ENCODE results near the gene FAM168B. TPM values are rescaled to one million over a fixed set of nuclear protein-coding genes. Genes with fewer than 3 reads are reported as not detected.

Gene FAM168B
- total and polyA plus RNA-seq, 10 of the 15 experiments (the other 5 are each of a cell fraction or from before 2014, with no cell fraction given) = 3.5 to 77.3 (median 45.9) TPM

DNA sequence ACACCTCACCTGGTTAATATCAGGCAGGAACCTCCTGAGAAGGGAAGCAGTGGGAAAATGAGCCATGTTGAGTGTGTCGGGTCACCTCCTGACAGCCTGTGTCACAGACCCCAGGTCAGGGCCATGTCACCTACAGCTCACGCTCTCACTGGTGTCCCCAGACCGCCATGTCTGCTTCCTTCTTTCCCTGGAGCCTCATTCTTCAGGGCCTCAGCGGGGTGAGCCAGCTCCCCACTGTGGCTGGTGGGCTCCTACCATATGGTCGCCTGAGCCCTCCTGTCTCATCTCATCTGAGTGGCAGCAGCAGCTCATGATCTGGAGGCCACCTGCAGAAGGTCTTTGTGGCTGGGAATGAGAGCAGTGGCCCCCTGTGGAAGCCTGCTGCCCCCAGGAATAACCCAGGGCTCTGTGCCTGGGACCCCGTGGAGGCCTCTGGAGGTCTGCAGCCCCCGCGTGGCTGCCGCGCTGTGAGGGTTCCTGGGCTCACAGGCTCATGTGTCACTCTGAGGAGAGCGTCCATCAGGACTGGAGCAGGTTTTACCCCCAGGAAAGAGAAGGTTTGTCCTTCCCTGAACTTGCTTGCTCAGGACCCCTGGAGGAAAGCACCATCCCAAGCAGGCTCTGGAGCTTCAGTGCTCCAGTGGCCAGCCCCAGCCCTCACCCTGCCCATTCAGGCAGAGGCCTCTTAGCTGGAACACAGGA lies 56.4 kb downstream of the FAM168B start:
- ATAC-seq (no peak), FAIRE-seq (no peak), DNase-seq (ENCODE audit: low read depth, low spot score) (no peak)
- intact Hi-C loops (cut with micrococcal nuclease; ENCODE audit: unreplicated experiment) = no loop called here
- ChIA-PET CTCF (no interaction called here), RAD21 (ENCODE audit: unreplicated experiment) (no interaction called here), POLR2A (no interaction called here), SMC1A (ENCODE audit: uncharacterized antibody, unreplicated experiment) (no interaction called here)
- H3K4me2 ChIP-seq (ENCODE audit: control insufficient read depth, insufficient read depth) = no peak overlapping the region
- 23% methylated on average over 11 of the region's 11 CpGs for WGBS (ENCODE audit: insufficient coverage, insufficient replicate concordance, low lambda C conversion rate, missing lambda C conversion rate)
- in situ Hi-C loops (cut with MboI) = no loop called here
- H3K27ac ChIP-seq (ENCODE audit: control insufficient read depth, insufficient read depth) = no peak overlapping the region
- BruUV-seq (replicated peaks) = no TSS peak
- H4K20me1 ChIP-seq (ENCODE audit: control insufficient read depth, insufficient read depth) = peaks cover 3% of the 10 kb centered on the region; the same call in 1 of the 2 replicates
- H3K9me3 ChIP-seq (replicated peaks; ENCODE audit: control insufficient read depth, insufficient read depth, low read length) = no peaks in the 10 kb centered on the region
- no peak overlapping the region for H3K9ac ChIP-seq (ENCODE audit: control insufficient read depth, insufficient read depth, low read length)
- H3K79me2 ChIP-seq (ENCODE audit: control insufficient read depth, insufficient read depth, low read length) = no peaks in the 10 kb centered on the region
- no peak overlapping the region for H2AFZ ChIP-seq (ENCODE audit: control insufficient read depth, low read depth, low read length)
- no peak overlapping the region for H3K4me3 ChIP-seq
- TF ChIP-seq NFYB (IDR thresholded peaks at IDR 0.05; ENCODE audit: insufficient read depth, low read depth, low read length) (no peak), ZNF217 (IDR thresholded peaks at IDR 0.05) (no peak), JUND (IDR thresholded peaks at IDR 0.05; ENCODE audit: low read depth, low read length) (no peak), BACH1 (IDR thresholded peaks at IDR 0.05; ENCODE audit: borderline replicate concordance) (no peak), NFYA (IDR thresholded peaks at IDR 0.05; ENCODE audit: borderline replicate concordance, low read depth, low read length) (no peak)
- no peaks in the 10 kb centered on the region for H3K36me3 ChIP-seq (ENCODE audit: control insufficient read depth in 2 of 2, insufficient read depth in 2 of 2, low read length in 1 of 2)
- no peaks in the 10 kb centered on the region for H3K4me1 ChIP-seq (ENCODE audit: control insufficient read depth, insufficient read depth, low read length)
- peaks cover 2% of the 10 kb centered on the region in 2 experiments; a peak in 1 of 4 replicates for H3K27me3 ChIP-seq (replicated peaks in 1 of 2; ENCODE audit: control insufficient read depth in 2 of 2, insufficient read depth in 2 of 2, low read length in 1 of 2)

DNA sequence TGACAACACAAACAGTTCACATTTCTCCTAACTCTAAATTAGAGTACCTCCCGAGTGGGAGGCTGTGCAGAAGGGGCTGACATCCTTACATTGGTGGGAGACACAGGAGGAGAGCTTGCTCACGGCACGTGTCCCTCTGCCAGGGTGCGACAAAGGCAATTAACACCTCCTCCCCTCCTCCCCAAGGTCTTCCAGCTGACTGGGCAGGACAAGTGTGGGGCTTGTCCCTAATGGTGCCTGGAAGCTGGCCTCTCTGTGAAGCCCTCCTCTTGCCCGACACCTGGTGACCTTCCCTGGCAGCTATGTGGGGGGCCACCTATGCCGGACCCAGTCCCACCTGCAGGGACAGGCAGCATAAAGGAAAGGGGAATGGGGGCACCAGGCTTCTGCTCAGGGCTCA lies 57.0 kb downstream of the FAM168B start:
- H3K4me1 ChIP-seq (ENCODE audit: control insufficient read depth, insufficient read depth, low read length) = no peaks in the 10 kb centered on the region
- no peak overlapping the region for H3K27ac ChIP-seq (ENCODE audit: control insufficient read depth, insufficient read depth)
- H3K4me3 ChIP-seq = no peak overlapping the region
- no peak overlapping the region for H2AFZ ChIP-seq (ENCODE audit: control insufficient read depth, low read depth, low read length)
- H3K36me3 ChIP-seq (ENCODE audit: control insufficient read depth in 2 of 2, insufficient read depth in 2 of 2, low read length in 1 of 2) = no peaks in the 10 kb centered on the region
- FAIRE-seq (no peak), DNase-seq (ENCODE audit: low read depth, low spot score) (no peak), ATAC-seq (no peak)
- intact Hi-C loops (cut with micrococcal nuclease; ENCODE audit: unreplicated experiment) (no loop called here), in situ Hi-C loops (cut with MboI) (no loop called here)
- ChIA-PET CTCF (no interaction called here), SMC1A (ENCODE audit: uncharacterized antibody, unreplicated experiment) (no interaction called here), POLR2A (no interaction called here), RAD21 (ENCODE audit: unreplicated experiment) (no interaction called here)
- no TSS peak for BruUV-seq (replicated peaks)
- no peaks in the 10 kb centered on the region for H3K9me3 ChIP-seq (replicated peaks; ENCODE audit: control insufficient read depth, insufficient read depth, low read length)
- H3K27me3 ChIP-seq (replicated peaks in 1 of 2; ENCODE audit: control insufficient read depth in 2 of 2, insufficient read depth in 2 of 2, low read length in 1 of 2) = peaks cover 2% of the 10 kb centered on the region in 2 experiments; a peak in 1 of 4 replicates
- peaks cover 3% of the 10 kb centered on the region; the same call in 1 of the 2 replicates for H4K20me1 ChIP-seq (ENCODE audit: control insufficient read depth, insufficient read depth)
- H3K79me2 ChIP-seq (ENCODE audit: control insufficient read depth, insufficient read depth, low read length) = no peaks in the 10 kb centered on the region
- H3K9ac ChIP-seq (ENCODE audit: control insufficient read depth, insufficient read depth, low read length) = no peak overlapping the region
- WGBS (ENCODE audit: insufficient coverage, insufficient replicate concordance, low lambda C conversion rate, missing lambda C conversion rate) = 59% methylated on average over 6 of the region's 6 CpGs
- H3K4me2 ChIP-seq (ENCODE audit: control insufficient read depth, insufficient read depth) = no peak overlapping the region
- TF ChIP-seq ZNF24 (IDR thresholded peaks at IDR 0.05) (no peak), CREM (IDR thresholded peaks at IDR 0.05; ENCODE audit: low read depth) (no peak), PML (IDR thresholded peaks at IDR 0.05; ENCODE audit: low read length) (no peak), NR2C1 (IDR thresholded peaks at IDR 0.05) (no peak), YBX1 (IDR thresholded peaks at IDR 0.05) (no peak), ZNF217 (IDR thresholded peaks at IDR 0.05) (no peak)
- TF ChIP-seq, protein P1, sequence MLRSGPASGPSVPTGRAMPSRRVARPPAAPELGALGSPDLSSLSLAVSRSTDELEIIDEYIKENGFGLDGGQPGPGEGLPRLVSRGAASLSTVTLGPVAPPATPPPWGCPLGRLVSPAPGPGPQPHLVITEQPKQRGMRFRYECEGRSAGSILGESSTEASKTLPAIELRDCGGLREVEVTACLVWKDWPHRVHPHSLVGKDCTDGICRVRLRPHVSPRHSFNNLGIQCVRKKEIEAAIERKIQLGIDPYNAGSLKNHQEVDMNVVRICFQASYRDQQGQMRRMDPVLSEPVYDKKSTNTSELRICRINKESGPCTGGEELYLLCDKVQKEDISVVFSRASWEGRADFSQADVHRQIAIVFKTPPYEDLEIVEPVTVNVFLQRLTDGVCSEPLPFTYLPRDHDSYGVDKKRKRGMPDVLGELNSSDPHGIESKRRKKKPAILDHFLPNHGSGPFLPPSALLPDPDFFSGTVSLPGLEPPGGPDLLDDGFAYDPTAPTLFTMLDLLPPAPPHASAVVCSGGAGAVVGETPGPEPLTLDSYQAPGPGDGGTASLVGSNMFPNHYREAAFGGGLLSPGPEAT (IDR thresholded peaks at IDR 0.05; ENCODE audit: low read depth) = no peak
- TF ChIP-seq, protein P2, sequence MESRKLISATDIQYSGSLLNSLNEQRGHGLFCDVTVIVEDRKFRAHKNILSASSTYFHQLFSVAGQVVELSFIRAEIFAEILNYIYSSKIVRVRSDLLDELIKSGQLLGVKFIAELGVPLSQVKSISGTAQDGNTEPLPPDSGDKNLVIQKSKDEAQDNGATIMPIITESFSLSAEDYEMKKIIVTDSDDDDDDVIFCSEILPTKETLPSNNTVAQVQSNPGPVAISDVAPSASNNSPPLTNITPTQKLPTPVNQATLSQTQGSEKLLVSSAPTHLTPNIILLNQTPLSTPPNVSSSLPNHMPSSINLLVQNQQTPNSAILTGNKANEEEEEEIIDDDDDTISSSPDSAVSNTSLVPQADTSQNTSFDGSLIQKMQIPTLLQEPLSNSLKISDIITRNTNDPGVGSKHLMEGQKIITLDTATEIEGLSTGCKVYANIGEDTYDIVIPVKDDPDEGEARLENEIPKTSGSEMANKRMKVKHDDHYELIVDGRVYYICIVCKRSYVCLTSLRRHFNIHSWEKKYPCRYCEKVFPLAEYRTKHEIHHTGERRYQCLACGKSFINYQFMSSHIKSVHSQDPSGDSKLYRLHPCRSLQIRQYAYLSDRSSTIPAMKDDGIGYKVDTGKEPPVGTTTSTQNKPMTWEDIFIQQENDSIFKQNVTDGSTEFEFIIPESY (IDR thresholded peaks at IDR 0.05) = no peak
